Endothelial cell of umbilical vein (primary cell): Measurements from ENCODE around the gene PDHA1. TPM values are rescaled to one million over a fixed set of nuclear protein-coding genes. Genes with fewer than 3 reads are reported as not detected.

Experiments used
- BruUV-seq: library from RNA; stranded (reverse); fragments of 400-500 nt; replicated peaks from 2 replicates; lab custom pipeline; 2021; lab: Mats Ljungman, UMichigan
- CTCF ChIA-PET: fragments of 300-600, 350-600 bp; sonication (Branson Sonifier 250); formaldehyde crosslinking; loops from one replicate; lab custom pipeline; 2021; ENCODE audit warnings: antibody characterized with exemption, inconsistent platforms; lab: Charles Lee
- POLR2A ChIA-PET: fragments of 300-600, 350-600 bp; sonication (Branson Sonifier 250); formaldehyde crosslinking; loops from one replicate; lab custom pipeline; 2021; ENCODE audit warnings: antibody characterized with exemption, inconsistent platforms; lab: Charles Lee
- DNase-seq: peaks from one replicate; pipeline ENCODE4 v3.0.0-alpha.2; 2011; ENCODE audit warnings: low read depth, low spot score
- FAIRE-seq: peaks from 2 replicates; lab custom pipeline; 2011; peaks lifted over from hg19 to GRCh38; lab: Jason Lieb, UNC
- H2AFZ ChIP-seq: 2 replicates; pipeline ENCODE4 v1.6.0; 2012; ENCODE audit warnings: low read depth, low read length, control low read depth, inconsistent platforms
- H3K27ac ChIP-seq: 2 replicates; pipeline ENCODE4 v1.5.1; 2011; ENCODE audit warnings: low read depth, mild to moderate bottlenecking, control low read depth, low read length, moderate library complexity; ENCODE audit not compliant: insufficient read depth
- H3K27me3 ChIP-seq, 2 experiments: 2 replicates each; pipeline versions ENCODE4 v1.6.0 to v1.6.1; 2011; ENCODE audit warnings: low read length in 2 of 2, mixed read lengths in 1 of 2; ENCODE audit not compliant: control insufficient read depth in 2 of 2, insufficient read depth in 2 of 2
- H3K36me3 ChIP-seq, 2 experiments: 2 replicates in 1 of 2; 3 replicates in 1 of 2; pipeline ENCODE4 v1.5.1; 2011; ENCODE audit warnings: low read length in 2 of 2, mild to moderate bottlenecking in 1 of 2, moderate library complexity in 1 of 2; ENCODE audit not compliant: control insufficient read depth in 2 of 2, insufficient read depth in 2 of 2; ENCODE audit errors: extremely low read depth in 1 of 2
- H3K4me1 ChIP-seq: 3 replicates; pipeline ENCODE4 v1.5.1; 2011; ENCODE audit warnings: mild to moderate bottlenecking, low read length; ENCODE audit not compliant: control insufficient read depth, insufficient read depth; ENCODE audit errors: extremely low read depth
- H3K4me2 ChIP-seq: 2 replicates; pipeline ENCODE4 v1.6.1; 2011; ENCODE audit warnings: low read length, control low read depth, mixed read lengths; ENCODE audit not compliant: insufficient read depth
- H3K4me3 ChIP-seq, 3 experiments: fragments of 200-600 bp in 1 of 3; sonication (generic), shearing (Covaris generic) in 1 of 3; replicated peaks in 1 of 3; 2 replicates each; pipeline ENCODE4 v1.5.1; 2011 to 2016; ENCODE audit warnings: control low read depth in 3 of 3, low read length in 3 of 3, mild to moderate bottlenecking in 2 of 3, inconsistent platforms in 1 of 3, low read depth in 1 of 3, moderate library complexity in 1 of 3; ENCODE audit not compliant: insufficient read depth in 1 of 3
- H3K79me2 ChIP-seq: 2 replicates; pipeline ENCODE4 v1.6.0; 2012; ENCODE audit warnings: low read length, inconsistent platforms; ENCODE audit not compliant: control insufficient read depth, insufficient read depth
- H3K9ac ChIP-seq: replicated peaks from 2 replicates; pipeline ENCODE3; 2011; ENCODE audit warnings: low read length, control low read depth; ENCODE audit not compliant: insufficient read depth; ENCODE audit errors: extremely low read depth
- H3K9me1 ChIP-seq: replicated peaks from 3 replicates; pipeline ENCODE4 v1.6.0; 2011; ENCODE audit warnings: mild to moderate bottlenecking, low read length; ENCODE audit not compliant: control insufficient read depth, insufficient read depth; ENCODE audit errors: extremely low read depth
- H3K9me3 ChIP-seq: replicated peaks from 2 replicates; pipeline ENCODE4 v1.5.1; 2012; ENCODE audit warnings: low read length, inconsistent platforms; ENCODE audit not compliant: control insufficient read depth, insufficient read depth
- H4K20me1 ChIP-seq: replicated peaks from 2 replicates; pipeline ENCODE3; 2011; ENCODE audit warnings: mild to moderate bottlenecking, low read length; ENCODE audit not compliant: control insufficient read depth, insufficient read depth; ENCODE audit errors: extremely low read depth
- CTCF ChIP-seq, 2 donors: IDR thresholded peaks; 1 replicate in 1 of 2; 2 replicates in 1 of 2; pipeline ENCODE4 v1.5.1; 2011; ENCODE audit warnings: low read length in 2 of 2, mild to moderate bottlenecking in 2 of 2, moderate library complexity in 2 of 2, control low read depth in 1 of 2, inconsistent platforms in 1 of 2, low read depth in 1 of 2; ENCODE audit not compliant: insufficient read depth in 1 of 2; ENCODE audit errors: extremely low read depth in 1 of 2
- EZH2 ChIP-seq: IDR thresholded peaks from 2 replicates; pipeline ENCODE4 v1.6.1; 2012; ENCODE audit warnings: borderline replicate concordance, low read depth, mild to moderate bottlenecking, moderate library complexity, low read length, inconsistent platforms; ENCODE audit not compliant: severe bottlenecking
- FOS ChIP-seq: IDR thresholded peaks from 2 replicates; pipeline ENCODE4 v1.6.1; 2011; ENCODE audit warnings: mild to moderate bottlenecking, low read length, moderate library complexity, borderline replicate concordance; ENCODE audit not compliant: insufficient read depth
- GATA2 ChIP-seq: IDR thresholded peaks from 2 replicates; pipeline ENCODE4 v1.7.0; 2011; ENCODE audit warnings: low read depth, mild to moderate bottlenecking, moderate library complexity, mixed read lengths, low read length; ENCODE audit not compliant: insufficient read length, insufficient read depth
- JUN ChIP-seq: IDR thresholded peaks from 2 replicates; pipeline ENCODE4 v1.6.1; 2011; ENCODE audit warnings: borderline replicate concordance, low read depth; ENCODE audit not compliant: insufficient read length, insufficient read depth
- MYC ChIP-seq: IDR thresholded peaks from one replicate; pipeline ENCODE4 v1.6.1; 2011; ENCODE audit warnings: mild to moderate bottlenecking, low read depth, low read length
- POLR2A ChIP-seq: IDR thresholded peaks from 2 replicates; pipeline ENCODE4 v1.6.1; 2012; ENCODE audit warnings: low read depth, mild to moderate bottlenecking, control low read depth, low read length
- POLR2AphosphoS5 ChIP-seq: IDR thresholded peaks from 2 replicates; pipeline ENCODE4 v1.6.1; 2012; ENCODE audit warnings: low read depth, mild to moderate bottlenecking, control low read depth, low read length, moderate library complexity; ENCODE audit not compliant: insufficient read depth
- dilution Hi-C: fragments of 300-500 bp; cut with MboI; formaldehyde crosslinking; loops from one replicate; pipeline ENCODE4 v1.15.0; 2019; ENCODE audit warnings: low sequenced_read_pairs; ENCODE audit not compliant: extremely low pct_ligation_motif_present
- intact Hi-C: fragments of 100-400 bp; cut with micrococcal nuclease; formaldehyde crosslinking; loops from one replicate; pipeline ENCODE4 v1.10.0; 2022
- polyA plus RNA-seq, 4 experiments: library from polyadenylated mRNA; depleted of rRNA in 3 of 4; stranded (reverse) in 3 of 4; unstranded in 1 of 4; fragments of >200 nt; gene quantifications; 2 replicates each; pipeline versions ENCODE4 v1.2.1 to v1.2.3, GENCODE V29; 2011 to 2012; ENCODE audit warnings: missing spikeins in 1 of 4
- total RNA-seq: library from RNA; stranded (reverse); gene quantifications from 2 replicates; pipeline ENCODE4 v1.2.3, GENCODE V29; 2021
- TF ChIP-seq, protein P1 (sequence below): IDR thresholded peaks from 2 replicates; pipeline ENCODE4 v1.6.1; 2011; ENCODE audit not compliant: insufficient read depth, insufficient read length

PDHA1 gene
- total and polyA plus RNA-seq, 2 donors (not counting 3 experiments of a cell fraction or from before 2014, with no cell fraction given) = 76.8 to 138 TPM

DNA sequence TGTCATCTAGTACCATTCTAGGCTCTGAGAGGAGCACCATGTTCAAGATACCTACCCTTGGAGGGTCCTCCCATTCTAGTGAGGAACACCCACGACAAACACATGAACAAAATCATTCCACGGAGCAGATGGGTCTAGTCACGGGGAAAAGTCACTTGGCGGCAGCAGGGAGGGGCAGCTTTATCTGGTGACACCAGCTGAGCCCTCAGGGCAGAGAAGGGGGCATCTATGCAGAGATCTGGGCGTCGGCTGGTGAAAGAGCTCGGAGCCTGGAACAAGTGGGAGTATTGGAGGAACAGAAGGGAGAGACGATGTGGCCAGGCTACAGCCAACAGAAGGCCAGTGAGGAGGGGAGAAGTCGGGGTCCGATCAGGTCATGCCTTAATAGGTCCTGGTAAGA lies 11.9 kb upstream of the PDHA1 start:
- Histone ChIP-seq H3K4me2 (no peak overlapping the region), H3K4me3 (no peak overlapping the region), H3K9ac (no peak overlapping the region), H3K27me3 (no peaks in the 10 kb centered on the region), H4K20me1 (no peaks in the 10 kb centered on the region), H3K36me3 (no peaks in the 10 kb centered on the region), H2AFZ (no peak overlapping the region), H3K79me2 (no peaks in the 10 kb centered on the region), H3K9me3 (no peaks in the 10 kb centered on the region), H3K4me1 (no peaks in the 10 kb centered on the region), H3K27ac (no peak overlapping the region), H3K9me1 (no peaks in the 10 kb centered on the region)
- TF ChIP-seq MYC (no peak), FOS (no peak), GATA2 (no peak), EZH2 (no peak), CTCF (IDR thresholded peaks at IDR 0.05; ENCODE audit: extremely low read depth in 1 of 2, insufficient read depth in 1 of 2, low read depth in 1 of 2, low read length in 2 of 2) (no peak), POLR2AphosphoS5 (no peak), POLR2A (no peak), JUN (no peak)
- TF ChIP-seq, protein P1, sequence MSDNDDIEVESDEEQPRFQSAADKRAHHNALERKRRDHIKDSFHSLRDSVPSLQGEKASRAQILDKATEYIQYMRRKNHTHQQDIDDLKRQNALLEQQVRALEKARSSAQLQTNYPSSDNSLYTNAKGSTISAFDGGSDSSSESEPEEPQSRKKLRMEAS = no peak
- intact Hi-C loops = loop anchor here (10.0 kb wide), 1 partner anchor 657 kb away; the partner anchor contains the start of gene RS1
- dilution Hi-C loops = loop anchor here (25.0 kb wide), 1 partner anchor 920 kb away; no protein-coding TSS in a partner anchor
- FAIRE-seq (no peak), DNase-seq (no peak)
- ChIA-PET CTCF (interaction anchor here (1.6 kb wide), 1 partner anchor 400 kb away, joined by 3 read pairs; no protein-coding TSS in a partner anchor), POLR2A (no interaction called here)
- BruUV-seq = no TSS peak
